GM12892 (cell line): ENCODE measurements around the gene VWA5B1.

Experiments used
- POLR2A ChIP-seq: IDR thresholded peaks from 2 replicates; pipeline ENCODE4 v1.6.1; 2011; ENCODE audit warnings: low read depth, low read length, control low read depth
- POLR2AphosphoS5 ChIP-seq: IDR thresholded peaks from 2 replicates; pipeline ENCODE4 v1.6.1; 2011; ENCODE audit warnings: low read depth, low read length, control low read depth

- TF ChIP-seq POLR2A, result no peak
- no peak for TF ChIP-seq POLR2AphosphoS5
Measured at GRCh38 chr1:20365421-20366055, 74.9 kb downstream of the VWA5B1 start.
